K562 (cell line): Measurements from ENCODE around the gene RREB1.

Experiments used
- CREB1 ChIP-seq, 2 experiments: sonication (generic) in 1 of 2; formaldehyde crosslinking in 1 of 2; IDR thresholded peaks; 2 replicates each; pipeline versions ENCODE4 v1.6.1 to v1.8.0; 2012 to 2022; ENCODE audit warnings: inconsistent platforms in 1 of 2, mild to moderate bottlenecking in 1 of 2, missing genetic modification reagents in 1 of 2, moderate library complexity in 1 of 2
- ERF ChIP-seq: fragments of 450-650 bp; formaldehyde crosslinking; IDR thresholded peaks from 2 replicates; pipeline ENCODE4 v1.4.0; 2020; ENCODE audit warnings: mild to moderate bottlenecking, mixed read lengths
- ESRRA ChIP-seq: fragments of 450-650 bp; IDR thresholded peaks from 2 replicates; pipeline ENCODE4 v1.6.1; 2014; ENCODE audit warnings: low read depth, mild to moderate bottlenecking, moderate library complexity, borderline replicate concordance
- NFYB ChIP-seq: IDR thresholded peaks from 2 replicates; pipeline ENCODE4 v1.6.1; 2011; ENCODE audit warnings: mild to moderate bottlenecking, moderate library complexity; ENCODE audit not compliant: insufficient read length; ENCODE audit errors: extremely low read depth
- POLR2A ChIP-seq: fragments of 450-650 bp; conservative IDR thresholded peaks from 2 replicates; pipeline ENCODE4 v1.6.1; 2016
- SMARCA5 ChIP-seq: fragments of 450-650 bp; IDR thresholded peaks from 2 replicates; pipeline ENCODE4 v1.6.1; 2016
- SP1 ChIP-seq: sonication (generic); formaldehyde crosslinking; IDR thresholded peaks from 2 replicates; pipeline ENCODE4 v1.8.1; 2022; ENCODE audit warnings: mild to moderate bottlenecking, missing genetic modification reagents
- ZNF551 ChIP-seq: fragments of 250-450 bp; sonication (Bioruptor Pico); IDR thresholded peaks from 2 replicates; pipeline ENCODE4 v1.5.0; 2021; ENCODE audit warnings: mild to moderate bottlenecking, moderate library complexity
- TF ChIP-seq, protein P1 (sequence below), 3 experiments: IDR thresholded peaks in 2 of 3; conservative IDR thresholded peaks in 1 of 3; 2 replicates each; pipeline ENCODE4 v1.5.1; 2011 to 2012; ENCODE audit warnings: low read length in 3 of 3, mild to moderate bottlenecking in 3 of 3, control low read depth in 2 of 3, improper control_type of control experiment in 1 of 3, inconsistent platforms in 1 of 3, low read depth in 1 of 3, mixed read lengths in 1 of 3, moderate library complexity in 1 of 3; ENCODE audit not compliant: insufficient read depth in 2 of 3
- TF ChIP-seq, protein P2 (sequence below): sonication (generic); formaldehyde crosslinking; IDR thresholded peaks from 2 replicates; pipeline ENCODE4 v1.8.1; 2023; ENCODE audit warnings: mild to moderate bottlenecking, missing genetic modification reagents

- TF ChIP-seq SMARCA5 (0 out of 2 replicates have a peak, but pooled peaks have one; percentile 15), ERF (0 out of 2 replicates have a peak, but pooled peaks have one; percentile 19), NFYB (no peak), POLR2A (peak; percentile 56), SP1 (CRISPR knock-in tag) (no peak; the same call in 1 of the 2 replicates), CREB1 (IDR thresholded peaks at IDR 0.05) (no peak), CREB1 (CRISPR knock-in tag; IDR thresholded peaks at IDR 0.05) (peak; percentile 9; the same call in 1 of the 2 replicates), ESRRA (no peak), ZNF551 (no peak)
- TF ChIP-seq, protein P1, sequence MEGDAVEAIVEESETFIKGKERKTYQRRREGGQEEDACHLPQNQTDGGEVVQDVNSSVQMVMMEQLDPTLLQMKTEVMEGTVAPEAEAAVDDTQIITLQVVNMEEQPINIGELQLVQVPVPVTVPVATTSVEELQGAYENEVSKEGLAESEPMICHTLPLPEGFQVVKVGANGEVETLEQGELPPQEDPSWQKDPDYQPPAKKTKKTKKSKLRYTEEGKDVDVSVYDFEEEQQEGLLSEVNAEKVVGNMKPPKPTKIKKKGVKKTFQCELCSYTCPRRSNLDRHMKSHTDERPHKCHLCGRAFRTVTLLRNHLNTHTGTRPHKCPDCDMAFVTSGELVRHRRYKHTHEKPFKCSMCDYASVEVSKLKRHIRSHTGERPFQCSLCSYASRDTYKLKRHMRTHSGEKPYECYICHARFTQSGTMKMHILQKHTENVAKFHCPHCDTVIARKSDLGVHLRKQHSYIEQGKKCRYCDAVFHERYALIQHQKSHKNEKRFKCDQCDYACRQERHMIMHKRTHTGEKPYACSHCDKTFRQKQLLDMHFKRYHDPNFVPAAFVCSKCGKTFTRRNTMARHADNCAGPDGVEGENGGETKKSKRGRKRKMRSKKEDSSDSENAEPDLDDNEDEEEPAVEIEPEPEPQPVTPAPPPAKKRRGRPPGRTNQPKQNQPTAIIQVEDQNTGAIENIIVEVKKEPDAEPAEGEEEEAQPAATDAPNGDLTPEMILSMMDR (IDR thresholded peaks at IDR 0.05 in 2 of 3, conservative IDR thresholded peaks at IDR 0.05 in 1 of 3; ENCODE audit: insufficient read depth in 2 of 3, low read depth in 1 of 3, low read length in 3 of 3), result 0 out of 6 replicates have a peak, but pooled peaks of 1 of the 3 experiments have one; percentile 5
- TF ChIP-seq, protein P2, sequence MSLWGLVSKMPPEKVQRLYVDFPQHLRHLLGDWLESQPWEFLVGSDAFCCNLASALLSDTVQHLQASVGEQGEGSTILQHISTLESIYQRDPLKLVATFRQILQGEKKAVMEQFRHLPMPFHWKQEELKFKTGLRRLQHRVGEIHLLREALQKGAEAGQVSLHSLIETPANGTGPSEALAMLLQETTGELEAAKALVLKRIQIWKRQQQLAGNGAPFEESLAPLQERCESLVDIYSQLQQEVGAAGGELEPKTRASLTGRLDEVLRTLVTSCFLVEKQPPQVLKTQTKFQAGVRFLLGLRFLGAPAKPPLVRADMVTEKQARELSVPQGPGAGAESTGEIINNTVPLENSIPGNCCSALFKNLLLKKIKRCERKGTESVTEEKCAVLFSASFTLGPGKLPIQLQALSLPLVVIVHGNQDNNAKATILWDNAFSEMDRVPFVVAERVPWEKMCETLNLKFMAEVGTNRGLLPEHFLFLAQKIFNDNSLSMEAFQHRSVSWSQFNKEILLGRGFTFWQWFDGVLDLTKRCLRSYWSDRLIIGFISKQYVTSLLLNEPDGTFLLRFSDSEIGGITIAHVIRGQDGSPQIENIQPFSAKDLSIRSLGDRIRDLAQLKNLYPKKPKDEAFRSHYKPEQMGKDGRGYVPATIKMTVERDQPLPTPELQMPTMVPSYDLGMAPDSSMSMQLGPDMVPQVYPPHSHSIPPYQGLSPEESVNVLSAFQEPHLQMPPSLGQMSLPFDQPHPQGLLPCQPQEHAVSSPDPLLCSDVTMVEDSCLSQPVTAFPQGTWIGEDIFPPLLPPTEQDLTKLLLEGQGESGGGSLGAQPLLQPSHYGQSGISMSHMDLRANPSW, result no peak
Measured at GRCh38 chr6:7145885-7146828, 38.4 kb downstream of the RREB1 start.
